ENCODE results near the gene MAGEA6.
"Not testable (repeated sequence)": the region's sequence is repeated elsewhere in the genome, so short reads cannot be mapped to it uniquely, and the experiment has no call there.

Gene MAGEA6

DNA sequence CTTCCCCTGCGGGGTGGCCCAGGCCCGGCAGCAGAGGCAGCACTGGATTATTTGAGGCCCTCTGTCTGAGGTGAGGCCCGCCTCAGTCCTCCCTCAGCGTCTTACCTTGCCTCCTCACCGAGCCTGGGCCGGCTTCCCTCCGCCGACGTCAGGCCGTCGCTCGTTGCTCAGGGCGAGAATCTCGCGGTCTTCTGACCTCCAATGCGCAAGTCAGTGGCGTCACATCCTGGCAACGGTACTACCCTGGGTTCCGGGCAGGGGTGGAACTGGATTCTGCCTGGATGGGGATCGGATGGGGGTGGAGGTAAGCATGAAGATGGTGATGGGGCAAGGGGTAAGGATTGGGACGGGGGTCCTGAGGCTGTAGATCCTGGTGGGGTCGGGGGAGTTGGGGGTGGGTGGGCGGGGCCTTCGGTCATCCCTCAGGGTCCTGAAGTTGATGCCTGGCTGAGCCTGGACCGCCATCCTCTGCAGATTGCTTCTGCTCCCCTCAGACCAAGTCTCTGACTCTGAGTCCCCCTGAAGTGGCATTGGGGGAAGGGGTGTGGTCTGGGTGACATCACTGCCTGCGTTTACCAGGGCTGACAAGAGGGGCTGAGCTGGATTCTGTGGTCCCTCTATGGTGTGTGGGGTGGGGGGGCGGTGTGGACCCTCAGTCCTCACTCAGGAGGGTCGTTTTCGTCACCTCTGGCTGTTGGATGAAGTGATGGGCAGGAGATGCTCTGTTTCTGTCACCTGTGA is at the start of gene MAGEA6:
TSS of gene MAGEA6 (minus strand) at position 141 of the 741 bp plus-strand sequence. CDS start 2,039 bp downstream, outside the sequence.
- DNase-seq; in situ Hi-C loops (cut with MboI; ENCODE audit: low pct_unique_long_range_greater_than_20kb, low sequenced_read_pairs): not testable (repeated sequence)

DNA sequence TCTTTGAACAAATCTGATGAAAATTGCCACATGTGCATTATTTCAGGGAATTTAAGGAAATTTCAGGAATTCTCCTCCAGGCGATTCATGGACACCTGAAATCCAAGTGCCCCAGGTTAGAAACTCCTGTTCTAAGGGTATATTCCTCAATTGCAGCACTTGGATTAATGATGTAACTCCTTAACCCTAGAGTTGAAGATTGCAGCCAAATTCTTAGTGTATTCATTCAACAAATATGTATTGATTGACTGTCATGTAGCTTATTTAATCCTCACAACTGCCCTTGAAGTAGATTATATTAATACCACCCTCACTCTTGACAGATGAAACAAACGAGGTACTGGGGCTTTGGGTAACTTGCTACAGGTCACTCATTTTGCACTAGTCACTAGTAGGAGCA is 49.8 kb upstream of the MAGEA6 start:
- DNase-seq: no peak
- in situ Hi-C loops (cut with MboI; ENCODE audit: low pct_unique_long_range_greater_than_20kb, low sequenced_read_pairs): loop anchor here (25.0 kb wide), 1 partner anchor 182 kb away; the partner anchor contains the start of gene GABRQ

DNA sequence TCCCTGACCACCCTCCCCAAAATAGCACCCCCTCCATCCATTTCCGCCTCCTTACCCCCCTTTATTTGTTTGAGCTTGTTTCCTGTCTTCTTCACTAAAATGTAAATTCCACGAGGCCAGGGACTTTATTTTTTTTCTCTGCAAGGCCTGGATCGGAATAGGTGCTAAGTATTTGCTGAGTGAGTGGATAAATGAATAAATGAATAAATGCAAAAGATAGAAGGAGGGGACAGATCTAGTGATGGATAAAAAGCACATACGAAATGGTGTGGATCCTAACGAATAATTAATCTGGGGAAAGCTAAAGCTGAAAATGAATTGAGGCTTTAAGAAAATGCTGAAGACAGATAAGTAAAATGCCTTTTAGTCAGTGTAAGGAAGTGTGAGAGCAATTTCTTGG is 48.9 kb upstream of the MAGEA6 start:
- in situ Hi-C loops (cut with MboI; ENCODE audit: low pct_unique_long_range_greater_than_20kb, low sequenced_read_pairs): loop anchor here (25.0 kb wide), 1 partner anchor 181 kb away; the partner anchor contains the start of gene GABRQ
- DNase-seq: no peak

DNA sequence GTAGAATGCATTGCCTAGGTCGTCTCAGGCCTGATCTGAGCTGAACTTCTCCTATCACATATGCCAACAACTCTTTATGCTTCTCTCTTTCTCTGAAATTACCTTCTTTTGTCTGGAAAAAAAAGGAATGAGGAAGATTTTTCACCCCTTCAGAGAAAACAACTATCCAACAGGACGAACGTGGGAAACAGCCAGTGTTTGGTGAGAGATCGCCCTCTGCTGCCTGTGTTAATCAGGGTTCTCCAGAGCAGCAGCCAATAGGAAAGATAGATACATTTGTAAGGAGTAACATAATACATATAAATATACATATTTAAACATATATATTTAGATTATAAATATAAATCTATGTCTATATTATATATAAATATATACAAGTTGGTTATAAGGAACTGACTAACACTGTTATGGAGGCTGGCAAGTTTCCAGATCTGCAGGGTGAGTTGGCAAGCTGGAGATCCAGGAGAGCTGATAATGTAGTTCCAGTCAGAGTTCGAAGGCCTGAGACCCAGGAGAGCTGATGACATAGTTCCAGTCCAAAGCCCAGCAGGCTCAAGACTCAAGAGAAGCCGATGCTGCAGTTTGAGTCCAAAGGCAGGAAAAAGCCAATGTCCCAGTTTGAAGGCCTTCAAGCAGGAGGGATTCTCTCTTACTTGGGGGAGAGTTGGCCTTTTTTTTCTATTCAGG is 47.7 kb upstream of the MAGEA6 start:
- in situ Hi-C loops (cut with MboI; ENCODE audit: low pct_unique_long_range_greater_than_20kb, low sequenced_read_pairs): loop anchor here (25.0 kb wide), 1 partner anchor 180 kb away; the partner anchor contains the start of gene GABRQ
- DNase-seq: peak; percentile 40

DNA sequence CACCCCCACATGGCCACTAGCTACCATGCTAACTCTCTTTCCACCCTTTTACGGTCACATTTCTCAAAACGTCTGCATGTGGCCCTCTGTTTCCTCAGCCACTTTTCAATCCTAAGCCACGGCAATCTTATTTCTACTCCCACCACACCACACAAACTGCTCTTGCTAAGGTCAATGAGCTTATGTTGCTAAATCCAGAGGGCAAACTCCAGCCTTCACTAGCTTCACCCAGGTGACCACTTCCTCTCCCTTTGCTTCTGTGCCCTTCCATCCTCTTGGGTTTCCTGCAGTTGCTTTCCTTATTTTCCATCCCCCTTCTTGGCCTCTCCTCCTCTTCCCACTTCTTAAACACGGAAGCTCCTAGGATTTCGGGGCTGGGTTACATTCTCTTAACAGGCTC is 44.6 kb upstream of the MAGEA6 start:
- in situ Hi-C loops (cut with MboI; ENCODE audit: low pct_unique_long_range_greater_than_20kb, low sequenced_read_pairs): loop anchor here (25.0 kb wide), 1 partner anchor 177 kb away; the partner anchor contains the start of gene GABRQ
- no peak for DNase-seq

DNA sequence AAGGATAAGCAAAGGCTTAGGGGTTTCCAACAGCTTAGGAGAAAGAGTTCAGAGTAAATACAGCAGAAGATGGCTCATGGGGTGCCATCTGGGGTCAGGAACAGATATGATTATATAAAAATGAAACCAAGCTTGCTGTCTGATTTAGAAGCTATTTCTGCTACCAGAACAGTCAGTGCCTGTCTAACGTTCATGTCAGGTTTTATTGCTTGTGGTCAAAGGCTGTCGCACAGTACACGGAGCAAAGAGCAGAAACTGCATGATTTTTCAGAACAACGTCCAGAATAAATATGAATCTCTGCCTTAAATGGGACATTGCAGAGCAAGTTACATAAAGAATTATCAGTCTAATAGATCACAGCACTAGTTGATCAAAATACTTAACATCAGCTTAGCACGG is 43.7 kb upstream of the MAGEA6 start:
- in situ Hi-C loops (cut with MboI; ENCODE audit: low pct_unique_long_range_greater_than_20kb, low sequenced_read_pairs): loop anchor here (25.0 kb wide), 1 partner anchor 176 kb away; the partner anchor contains the start of gene GABRQ
- DNase-seq: peak; percentile 6

GRCh38 chrX:152810403-152810802 is 40.9 kb upstream of the MAGEA6 start:
- in situ Hi-C loops (cut with MboI; ENCODE audit: low pct_unique_long_range_greater_than_20kb, low sequenced_read_pairs): loop anchor here (25.0 kb wide), 1 partner anchor 173 kb away; the partner anchor contains the start of gene GABRQ
- no peak for DNase-seq

DNA sequence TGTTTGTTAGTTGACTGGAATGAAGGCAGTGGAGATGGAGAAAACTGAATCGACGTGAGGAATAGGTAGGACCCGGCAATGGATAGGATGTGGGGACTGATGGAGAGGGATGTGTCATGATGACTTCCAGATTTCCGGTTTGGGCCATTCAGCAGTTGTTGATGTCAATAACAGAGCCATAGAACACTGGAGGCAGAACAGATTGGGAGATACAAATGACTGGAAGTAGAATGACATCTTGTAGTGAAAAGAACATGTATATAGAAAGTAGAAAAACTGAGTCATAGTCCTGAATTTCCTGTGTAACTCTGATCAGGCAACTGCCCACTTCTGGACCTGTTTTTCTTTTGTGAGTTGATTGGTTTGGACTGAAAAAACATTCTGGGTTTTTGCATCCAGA is 36.5 kb upstream of the MAGEA6 start:
- DNase-seq: no peak
- in situ Hi-C loops (cut with MboI; ENCODE audit: low pct_unique_long_range_greater_than_20kb, low sequenced_read_pairs): loop anchor here (25.0 kb wide), 1 partner anchor 169 kb away; the partner anchor contains the start of gene GABRQ

- no peak for DNase-seq
- in situ Hi-C loops (cut with MboI; ENCODE audit: low pct_unique_long_range_greater_than_20kb, low sequenced_read_pairs): no loop called here
These were observed 29.5 kb upstream of the MAGEA6 start for GRCh38 chrX:152798945-152799344.

DNA sequence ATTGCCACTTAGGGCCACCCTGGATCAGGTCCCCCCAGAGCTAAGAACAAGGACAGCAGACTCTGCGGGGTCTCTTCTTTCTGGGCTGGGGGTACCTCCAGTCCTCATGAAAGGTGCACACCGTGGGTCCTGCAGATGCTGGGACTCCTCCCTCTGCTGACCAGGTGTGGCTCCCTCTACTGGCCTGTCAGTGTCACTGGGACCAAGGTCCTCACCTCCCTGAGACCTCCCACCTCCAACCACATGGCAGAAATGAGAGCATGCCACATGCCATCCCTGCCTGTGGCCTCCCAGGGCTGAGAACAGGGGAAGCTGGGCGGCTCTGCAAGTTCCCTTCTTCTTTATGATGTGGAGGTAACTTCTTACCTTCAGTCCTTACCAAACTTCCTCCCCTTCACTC is 17.6 kb upstream of the MAGEA6 start:
- DNase-seq; in situ Hi-C loops (cut with MboI; ENCODE audit: low pct_unique_long_range_greater_than_20kb, low sequenced_read_pairs): not testable (repeated sequence)

- DNase-seq; in situ Hi-C loops (cut with MboI; ENCODE audit: low pct_unique_long_range_greater_than_20kb, low sequenced_read_pairs): not testable (repeated sequence)
These were observed 2.9 kb downstream of the MAGEA6 start for GRCh38 chrX:152766562-152766961.

DNA sequence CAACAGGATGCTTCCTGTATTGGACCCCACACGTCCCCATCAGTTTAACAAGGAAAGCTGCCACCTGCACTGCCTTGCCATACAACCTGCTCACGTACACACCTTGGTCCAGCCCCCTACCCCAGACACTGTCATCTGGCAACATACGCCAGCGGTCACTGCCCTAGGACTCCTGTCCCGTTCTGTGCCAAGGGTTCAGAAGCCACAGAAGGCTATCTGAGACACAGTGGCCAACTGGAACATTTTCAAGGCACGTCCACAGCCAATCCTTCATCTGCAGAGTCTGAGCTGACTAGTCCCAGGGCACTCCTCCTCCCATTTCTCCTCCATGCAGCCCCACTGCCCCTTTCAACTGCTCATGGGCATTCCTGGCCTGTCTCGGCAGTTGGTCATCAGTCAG is 7.9 kb downstream of the MAGEA6 start:
- in situ Hi-C loops (cut with MboI; ENCODE audit: low pct_unique_long_range_greater_than_20kb, low sequenced_read_pairs); DNase-seq: not testable (repeated sequence)

DNA sequence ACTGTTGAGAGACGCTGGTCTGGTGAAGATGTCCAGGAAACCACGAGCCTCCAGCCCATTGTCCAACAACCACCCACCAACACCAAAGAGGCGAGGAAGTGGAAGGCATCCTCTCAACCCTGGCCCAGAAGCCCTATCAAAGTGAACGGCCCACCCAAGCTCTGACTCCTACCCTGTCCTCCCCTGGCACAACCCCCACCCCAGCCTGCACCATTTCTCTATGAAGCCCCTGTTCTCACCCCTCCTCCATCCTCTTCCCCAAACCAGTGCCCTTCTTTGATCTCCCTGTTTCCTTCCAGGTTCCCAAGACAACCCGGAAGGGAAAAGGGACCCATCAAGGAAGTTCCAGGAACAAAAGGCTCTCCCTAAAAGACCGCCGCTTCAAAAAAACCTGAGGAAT is 9.9 kb downstream of the MAGEA6 start:
- DNase-seq; in situ Hi-C loops (cut with MboI; ENCODE audit: low pct_unique_long_range_greater_than_20kb, low sequenced_read_pairs): not testable (repeated sequence)

- in situ Hi-C loops (cut with MboI; ENCODE audit: low pct_unique_long_range_greater_than_20kb, low sequenced_read_pairs): not testable (repeated sequence)
These were observed 10.6 kb downstream of the MAGEA6 start, which contains the start of gene CSAG3 for GRCh38 chrX:152758918-152759317. Gene CSAG3 (plus strand): TSS chrX:152759218.

DNA sequence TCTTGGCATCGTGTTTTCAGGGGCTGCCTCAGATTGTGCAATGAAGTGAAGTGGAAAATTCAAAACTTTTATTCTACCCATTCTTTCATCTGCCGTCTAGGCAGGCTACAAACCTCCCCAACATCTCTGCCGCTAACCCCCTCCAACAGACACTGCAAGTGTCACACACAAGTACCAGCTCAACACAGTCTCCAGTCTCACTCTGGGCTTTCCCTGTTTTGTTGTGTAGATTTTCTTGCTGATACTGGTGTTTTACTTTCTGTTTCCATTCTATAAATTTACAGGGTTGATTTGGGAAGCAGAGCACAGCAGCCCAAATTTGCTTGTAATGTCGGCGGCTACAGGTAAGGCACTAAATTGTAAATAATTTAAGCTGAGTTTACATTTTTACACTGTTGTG is 14.6 kb downstream of the MAGEA6 start:
- DNase-seq; in situ Hi-C loops (cut with MboI; ENCODE audit: low pct_unique_long_range_greater_than_20kb, low sequenced_read_pairs): not testable (repeated sequence)

More at GRCh38 chrX:152758918-152759317, 10.6 kb downstream of the MAGEA6 start, which contains the start of gene CSAG3:
- not testable (repeated sequence) for DNase-seq

GRCh38 chrX:152753686-152754650 is 15.5 kb downstream of the MAGEA6 start, which contains the start of gene MAGEA2:
Gene MAGEA2 (minus strand): TSS chrX:152753842. CDS start chrX:152751363, 2,479 bp downstream.
- DNase-seq; in situ Hi-C loops (cut with MboI; ENCODE audit: low pct_unique_long_range_greater_than_20kb, low sequenced_read_pairs): not testable (repeated sequence)

DNA sequence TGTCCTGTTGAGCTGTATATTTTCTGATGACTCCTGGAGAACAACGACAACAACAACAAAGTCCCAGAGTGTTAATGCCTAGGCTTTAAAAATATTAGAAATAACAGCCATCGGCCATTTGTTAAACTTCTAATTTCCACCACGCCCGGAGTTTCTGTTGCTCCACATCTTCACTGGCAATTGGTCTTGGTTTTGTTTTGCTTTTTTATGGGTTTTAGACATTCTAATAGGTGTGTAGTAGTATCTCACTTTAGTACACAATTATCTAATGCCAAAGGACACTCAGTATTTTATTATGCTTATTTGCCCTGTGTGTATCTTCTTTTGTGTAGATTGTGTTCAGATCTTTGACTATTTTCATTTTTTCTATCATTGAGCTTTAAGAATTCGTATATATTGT is 30.9 kb downstream of the MAGEA6 start:
- in situ Hi-C loops (cut with MboI; ENCODE audit: low pct_unique_long_range_greater_than_20kb, low sequenced_read_pairs): no loop called here

GRCh38 chrX:152736528-152736927 is 33.0 kb downstream of the MAGEA6 start:
- DNase-seq; in situ Hi-C loops (cut with MboI; ENCODE audit: low pct_unique_long_range_greater_than_20kb, low sequenced_read_pairs): not testable (repeated sequence)

More for the DNA sequence above, 30.9 kb downstream of the MAGEA6 start:
- DNase-seq: no peak
